ENCODE measurements around the gene FGD3.

The FGD3 gene

GRCh38 chr9:92969516-92970466 lies 22.5 kb downstream of the FGD3 start:
- no peaks in the 10 kb centered on the region for H3K4me1 ChIP-seq (ENCODE audit: control insufficient read depth in 1 of 2, insufficient read depth in 2 of 2, low read length in 2 of 2)

GRCh38 chr9:92970467-92970923 lies 23.2 kb downstream of the FGD3 start:
- Histone ChIP-seq H3K36me3 (ENCODE audit: control insufficient read depth in 1 of 2, insufficient read depth in 2 of 2, low read length in 2 of 2) (no peaks in the 10 kb centered on the region), H3K27ac (ENCODE audit: low read length) (no peak overlapping the region), H3K4me1 (ENCODE audit: control insufficient read depth in 1 of 2, insufficient read depth in 2 of 2, low read length in 2 of 2) (no peaks in the 10 kb centered on the region), H3K4me3 (ENCODE audit: low read depth in 1 of 2, low read length in 2 of 2) (no peak overlapping the region), H3K9me3 (ENCODE audit: control insufficient read depth in 1 of 2, low read length in 2 of 2) (no peaks in the 10 kb centered on the region), H3K27me3 (ENCODE audit: low read depth, low read length) (no peaks in the 10 kb centered on the region)

More at GRCh38 chr9:92969516-92970466, 22.5 kb downstream of the FGD3 start:
- H3K4me3 ChIP-seq (ENCODE audit: low read depth in 1 of 2, low read length in 2 of 2) = no peak overlapping the region
- no peak overlapping the region for H3K27ac ChIP-seq (ENCODE audit: low read length)
- H3K36me3 ChIP-seq (ENCODE audit: control insufficient read depth in 1 of 2, insufficient read depth in 2 of 2, low read length in 2 of 2) = no peaks in the 10 kb centered on the region
- no peaks in the 10 kb centered on the region for H3K9me3 ChIP-seq (ENCODE audit: control insufficient read depth in 1 of 2, low read length in 2 of 2)
- H3K27me3 ChIP-seq (ENCODE audit: low read depth, low read length) = no peaks in the 10 kb centered on the region

GRCh38 chr9:92971121-92971520 lies 23.8 kb downstream of the FGD3 start:
- H3K4me3 ChIP-seq (ENCODE audit: low read depth in 1 of 2, low read length in 2 of 2) = no peak overlapping the region
- no peak overlapping the region for H3K27ac ChIP-seq (ENCODE audit: low read length)
- no peaks in the 10 kb centered on the region for H3K27me3 ChIP-seq (ENCODE audit: low read depth, low read length)
- H3K4me1 ChIP-seq (ENCODE audit: control insufficient read depth in 1 of 2, insufficient read depth in 2 of 2, low read length in 2 of 2) = no peaks in the 10 kb centered on the region
- no peaks in the 10 kb centered on the region for H3K36me3 ChIP-seq (ENCODE audit: control insufficient read depth in 1 of 2, insufficient read depth in 2 of 2, low read length in 2 of 2)
- H3K9me3 ChIP-seq (ENCODE audit: control insufficient read depth in 1 of 2, low read length in 2 of 2) = no peaks in the 10 kb centered on the region

GRCh38 chr9:92971776-92972175 lies 24.5 kb downstream of the FGD3 start:
- H3K36me3 ChIP-seq (ENCODE audit: control insufficient read depth in 1 of 2, insufficient read depth in 2 of 2, low read length in 2 of 2) = no peaks in the 10 kb centered on the region
- no peak overlapping the region for H3K27ac ChIP-seq (ENCODE audit: low read length)
- H3K27me3 ChIP-seq (ENCODE audit: low read depth, low read length) = no peaks in the 10 kb centered on the region
- no peaks in the 10 kb centered on the region for H3K4me1 ChIP-seq (ENCODE audit: control insufficient read depth in 1 of 2, insufficient read depth in 2 of 2, low read length in 2 of 2)
- H3K9me3 ChIP-seq (ENCODE audit: control insufficient read depth in 1 of 2, low read length in 2 of 2) = no peaks in the 10 kb centered on the region
- H3K4me3 ChIP-seq (ENCODE audit: low read depth in 1 of 2, low read length in 2 of 2) = no peak overlapping the region

GRCh38 chr9:92973700-92974099 lies 26.4 kb downstream of the FGD3 start:
- Histone ChIP-seq H3K4me1 (ENCODE audit: control insufficient read depth in 1 of 2, insufficient read depth in 2 of 2, low read length in 2 of 2) (no peaks in the 10 kb centered on the region), H3K27ac (ENCODE audit: low read length) (no peak overlapping the region), H3K27me3 (ENCODE audit: low read depth, low read length) (no peaks in the 10 kb centered on the region), H3K36me3 (ENCODE audit: control insufficient read depth in 1 of 2, insufficient read depth in 2 of 2, low read length in 2 of 2) (no peaks in the 10 kb centered on the region), H3K4me3 (ENCODE audit: low read depth in 1 of 2, low read length in 2 of 2) (no peak overlapping the region), H3K9me3 (ENCODE audit: control insufficient read depth in 1 of 2, low read length in 2 of 2) (no peaks in the 10 kb centered on the region)

GRCh38 chr9:92974161-92974661 lies 26.9 kb downstream of the FGD3 start:
- Histone ChIP-seq H3K9me3 (ENCODE audit: control insufficient read depth in 1 of 2, low read length in 2 of 2) (no peaks in the 10 kb centered on the region), H3K27me3 (ENCODE audit: low read depth, low read length) (no peaks in the 10 kb centered on the region), H3K4me3 (ENCODE audit: low read depth in 1 of 2, low read length in 2 of 2) (no peak overlapping the region), H3K27ac (ENCODE audit: low read length) (no peak overlapping the region), H3K4me1 (ENCODE audit: control insufficient read depth in 1 of 2, insufficient read depth in 2 of 2, low read length in 2 of 2) (no peaks in the 10 kb centered on the region), H3K36me3 (ENCODE audit: control insufficient read depth in 1 of 2, insufficient read depth in 2 of 2, low read length in 2 of 2) (no peaks in the 10 kb centered on the region)

GRCh38 chr9:92974761-92975755 lies 27.7 kb downstream of the FGD3 start:
- H3K27ac ChIP-seq (ENCODE audit: low read length) = no peak overlapping the region

GRCh38 chr9:92976431-92976830 lies 29.1 kb downstream of the FGD3 start:
- no peaks in the 10 kb centered on the region for H3K36me3 ChIP-seq (ENCODE audit: control insufficient read depth in 1 of 2, insufficient read depth in 2 of 2, low read length in 2 of 2)
- H3K4me1 ChIP-seq (ENCODE audit: control insufficient read depth in 1 of 2, insufficient read depth in 2 of 2, low read length in 2 of 2) = no peaks in the 10 kb centered on the region
- H3K4me3 ChIP-seq (ENCODE audit: low read depth in 1 of 2, low read length in 2 of 2) = no peak overlapping the region
- no peaks in the 10 kb centered on the region for H3K9me3 ChIP-seq (ENCODE audit: control insufficient read depth in 1 of 2, low read length in 2 of 2)
- no peaks in the 10 kb centered on the region for H3K27me3 ChIP-seq (ENCODE audit: low read depth, low read length)
- no peak overlapping the region for H3K27ac ChIP-seq (ENCODE audit: low read length)

More at GRCh38 chr9:92974761-92975755, 27.7 kb downstream of the FGD3 start:
- no peaks in the 10 kb centered on the region for H3K27me3 ChIP-seq (ENCODE audit: low read depth, low read length)
- no peaks in the 10 kb centered on the region for H3K4me1 ChIP-seq (ENCODE audit: control insufficient read depth in 1 of 2, insufficient read depth in 2 of 2, low read length in 2 of 2)
- H3K4me3 ChIP-seq (ENCODE audit: low read depth in 1 of 2, low read length in 2 of 2) = no peak overlapping the region
- H3K9me3 ChIP-seq (ENCODE audit: control insufficient read depth in 1 of 2, low read length in 2 of 2) = no peaks in the 10 kb centered on the region
- no peaks in the 10 kb centered on the region for H3K36me3 ChIP-seq (ENCODE audit: control insufficient read depth in 1 of 2, insufficient read depth in 2 of 2, low read length in 2 of 2)

- no peak overlapping the region for H3K27ac ChIP-seq (ENCODE audit: low read length)
- H3K4me3 ChIP-seq (ENCODE audit: low read depth in 1 of 2, low read length in 2 of 2) = no peak overlapping the region
- no peaks in the 10 kb centered on the region for H3K27me3 ChIP-seq (ENCODE audit: low read depth, low read length)
- no peaks in the 10 kb centered on the region for H3K36me3 ChIP-seq (ENCODE audit: control insufficient read depth in 1 of 2, insufficient read depth in 2 of 2, low read length in 2 of 2)
- no peaks in the 10 kb centered on the region for H3K9me3 ChIP-seq (ENCODE audit: control insufficient read depth in 1 of 2, low read length in 2 of 2)
- H3K4me1 ChIP-seq (ENCODE audit: control insufficient read depth in 1 of 2, insufficient read depth in 2 of 2, low read length in 2 of 2) = no peaks in the 10 kb centered on the region
Observed at GRCh38 chr9:92977279-92977678, 30.0 kb downstream of the FGD3 start.

- no peaks in the 10 kb centered on the region for H3K4me1 ChIP-seq (ENCODE audit: control insufficient read depth in 1 of 2, insufficient read depth in 2 of 2, low read length in 2 of 2)
- no peak overlapping the region for H3K27ac ChIP-seq (ENCODE audit: low read length)
Observed at GRCh38 chr9:92978345-92978875, 31.1 kb downstream of the FGD3 start.

More at GRCh38 chr9:92978345-92978875, 31.1 kb downstream of the FGD3 start:
- H3K9me3 ChIP-seq (ENCODE audit: control insufficient read depth in 1 of 2, low read length in 2 of 2) = no peaks in the 10 kb centered on the region
- no peaks in the 10 kb centered on the region for H3K27me3 ChIP-seq (ENCODE audit: low read depth, low read length)
- H3K36me3 ChIP-seq (ENCODE audit: control insufficient read depth in 1 of 2, insufficient read depth in 2 of 2, low read length in 2 of 2) = no peaks in the 10 kb centered on the region
- H3K4me3 ChIP-seq (ENCODE audit: low read depth in 1 of 2, low read length in 2 of 2) = no peak overlapping the region

Data from muscle layer of duodenum (tissue), 2 donors.